Karpas-422 (cell line): ENCODE measurements around the gene OR2B3. TPM values are rescaled to one million over a fixed set of nuclear protein-coding genes. Genes with fewer than 3 reads are reported as not detected.

Source experiments
- total RNA-seq: library from RNA; depleted of rRNA; stranded (reverse); fragments of >200 nt; shearing (Covaris generic); gene quantifications from 2 replicates; pipeline ENCODE4 v1.2.3, GENCODE V29; 2014; ENCODE audit warnings: low replicate concordance; rRNA removed

The OR2B3 gene
- total RNA-seq, 1 experiment from 2014 or later: not detected

Other genes starting within 250 kb of the OR2B3 start
- gene TRIM27, start 163.3 kb downstream of the OR2B3 start, total RNA-seq: 84.3 and 87.8 TPM in 2 replicates
- gene ZNF311, start 82.0 kb downstream of the OR2B3 start, total RNA-seq: not detected in 2 replicates
- gene OR2W1, start 42.1 kb downstream of the OR2B3 start, total RNA-seq: not detected in 2 replicates
- not detected in 2 replicates for gene OR2J1, start 12.2 kb upstream of the OR2B3 start, total RNA-seq
- gene OR2J3, start 20.7 kb upstream of the OR2B3 start, total RNA-seq: not detected in 2 replicates
- gene OR2J2, start 83.6 kb upstream of the OR2B3 start, total RNA-seq: not detected in 2 replicates
- not detected in 2 replicates for gene OR14J1, start 214.4 kb upstream of the OR2B3 start, total RNA-seq